NCI-H2029 treated with DMSO at 0.1 percent for 48 hours (cell line): ENCODE data around the gene CENPF.

ENCODE experiments used
- DNase-seq: peaks from one replicate; lab custom pipeline; 2025; lab: John Stamatoyannopoulos, UW

The CENPF gene

DNA sequence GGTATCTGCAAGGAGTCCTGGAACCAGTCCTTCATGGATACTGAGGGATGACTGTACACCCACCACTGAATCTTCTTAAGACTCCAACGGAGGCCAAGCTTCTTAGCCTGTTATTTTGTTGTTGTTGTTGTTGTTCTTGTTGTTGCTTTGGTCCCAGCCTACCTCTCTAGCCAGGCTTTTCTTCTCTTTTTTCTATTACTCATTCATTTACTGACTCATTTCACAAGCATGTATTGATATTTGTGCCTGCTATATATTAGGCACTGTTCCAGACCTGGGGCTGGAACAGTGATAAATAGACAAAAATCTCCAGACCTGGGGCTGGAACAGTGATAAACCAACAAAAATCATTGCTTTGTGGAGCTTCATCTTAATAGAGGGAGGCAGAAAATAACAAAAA, 20.4 kb downstream of the CENPF start:
- DNase-seq = no peak

DNA sequence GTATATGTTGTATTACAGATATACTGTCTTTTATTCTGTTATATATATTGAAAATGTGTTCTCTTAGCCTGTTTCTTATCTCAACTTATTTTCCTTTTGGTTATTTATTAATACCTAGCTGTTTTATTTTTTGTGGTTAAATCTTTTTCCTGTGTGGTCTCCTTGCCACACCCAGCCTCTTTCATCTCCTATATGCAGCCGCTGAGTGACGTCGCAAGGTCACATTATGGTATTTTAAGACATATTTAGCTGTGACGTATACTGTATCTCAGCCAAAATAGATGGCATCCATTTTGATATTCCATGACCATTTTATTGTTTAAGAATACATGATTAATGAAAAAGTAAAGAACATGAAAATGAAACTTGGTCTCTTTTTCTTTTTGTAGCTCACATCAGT, 29.1 kb downstream of the CENPF start:
- DNase-seq = no peak

DNA sequence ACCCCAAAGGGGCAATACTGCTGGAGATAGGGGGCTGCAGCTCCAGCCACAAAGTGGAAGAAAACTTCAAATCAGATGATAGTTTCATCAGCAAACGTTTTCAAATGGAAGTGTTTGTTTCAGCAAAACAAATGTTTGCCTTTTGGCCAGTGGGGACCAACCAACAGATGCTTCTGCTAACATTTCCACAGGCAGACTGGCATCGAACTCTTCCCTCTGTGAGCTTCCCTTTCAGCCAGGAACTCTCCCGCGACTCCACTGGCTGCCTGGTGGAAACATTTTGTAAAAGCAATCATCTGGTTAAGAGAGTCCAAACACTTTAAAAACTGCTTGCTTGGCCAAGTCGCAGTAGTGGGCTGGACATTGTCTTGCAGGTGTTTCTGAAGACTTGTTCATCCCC, 30.7 kb downstream of the CENPF start:
- no peak for DNase-seq

DNA sequence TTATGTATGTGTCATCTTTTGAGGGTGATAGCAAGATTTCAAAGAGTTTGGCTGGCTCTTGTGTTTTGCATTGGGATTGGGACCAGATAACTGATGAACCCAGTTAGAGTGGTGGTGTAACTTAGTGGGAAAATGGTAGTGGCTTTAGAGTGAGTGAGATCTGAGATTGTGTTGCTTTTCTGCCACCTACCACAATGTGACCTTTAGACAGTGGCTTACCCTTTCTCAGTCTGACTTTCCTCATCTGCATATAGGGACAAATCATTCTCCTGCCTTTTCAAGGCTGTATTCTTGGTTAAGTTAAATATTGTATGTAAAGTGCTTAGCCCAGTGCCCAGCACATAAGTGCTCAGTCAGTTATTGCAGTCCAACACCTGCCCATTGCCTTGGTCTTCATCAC, 31.3 kb downstream of the CENPF start:
- no peak for DNase-seq

DNA sequence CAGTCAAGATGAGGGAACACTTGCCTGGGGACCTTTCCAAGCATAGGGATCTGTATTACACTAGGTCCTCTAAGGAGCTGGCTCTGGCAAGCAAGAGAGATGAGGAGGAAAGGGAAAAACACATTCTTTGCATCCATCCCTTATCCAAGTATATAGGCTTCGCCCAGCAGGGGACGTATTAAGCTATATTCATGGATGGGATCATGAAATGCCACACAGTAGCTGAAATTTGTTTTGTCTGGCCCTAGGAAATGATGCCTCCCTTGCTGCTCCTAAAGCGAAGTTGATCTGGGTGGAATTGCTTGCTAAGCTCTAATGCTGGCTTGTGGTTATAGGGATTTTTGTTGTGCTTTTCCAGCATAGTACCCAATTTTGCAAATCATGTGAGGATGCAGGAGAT, 32.1 kb downstream of the CENPF start:
- no peak for DNase-seq

DNA sequence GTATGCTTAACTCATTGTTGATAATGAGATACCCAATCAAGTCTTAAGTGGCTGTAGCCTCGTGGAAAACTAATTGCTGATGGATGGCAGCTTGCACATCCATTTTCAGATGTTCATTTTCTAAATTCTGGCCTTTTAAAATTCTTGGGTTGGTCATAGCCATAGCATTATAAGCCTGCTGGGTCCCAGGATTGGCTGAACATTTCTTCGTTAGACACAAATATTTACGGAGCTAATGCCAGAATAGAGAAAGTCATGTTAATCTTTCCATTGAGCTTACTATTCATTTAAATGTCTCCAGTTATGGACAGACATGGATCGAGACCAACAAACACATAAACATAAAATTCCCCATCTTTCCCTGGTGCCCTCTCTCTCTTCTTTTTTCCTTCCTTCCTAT, 32.5 kb downstream of the CENPF start:
- no peak for DNase-seq

DNA sequence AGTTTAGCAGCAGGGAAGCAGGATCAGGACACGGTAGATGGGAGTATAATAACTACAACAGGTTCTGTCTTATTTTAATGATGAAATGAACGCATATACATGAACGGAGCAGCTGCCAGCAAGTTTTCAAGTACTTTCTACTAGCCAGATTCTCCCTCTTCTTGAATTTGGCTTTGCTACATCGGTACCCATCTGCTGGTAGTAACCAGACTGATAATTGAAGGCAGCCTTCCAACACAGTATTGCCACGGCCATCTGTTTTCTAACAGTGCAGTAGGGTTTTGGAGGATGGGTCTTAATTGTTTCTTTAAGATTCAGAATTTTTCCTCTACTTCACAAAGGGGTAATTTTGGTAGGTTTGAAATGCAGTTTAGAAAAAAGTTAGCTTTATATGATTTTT, 33.4 kb downstream of the CENPF start:
- DNase-seq = no peak

DNA sequence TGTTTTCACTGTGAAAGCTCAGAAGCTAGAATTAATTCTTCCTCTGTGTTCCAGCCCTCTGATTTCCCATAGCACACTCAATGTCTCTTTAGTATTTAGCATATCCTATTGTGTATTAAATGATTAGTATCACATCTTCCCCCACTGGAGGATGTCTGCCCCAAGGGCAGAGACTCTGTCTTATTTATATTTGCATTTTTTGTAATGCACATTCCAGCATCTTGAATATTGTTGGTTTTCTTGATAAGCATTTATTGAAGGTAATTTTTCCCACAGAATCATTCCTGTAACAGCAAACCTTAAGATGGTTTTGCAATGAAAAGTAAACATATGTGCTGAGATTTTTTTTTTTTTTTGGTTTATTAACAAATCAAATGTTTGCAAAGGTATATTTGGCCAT, 34.1 kb downstream of the CENPF start:
- no peak for DNase-seq

DNA sequence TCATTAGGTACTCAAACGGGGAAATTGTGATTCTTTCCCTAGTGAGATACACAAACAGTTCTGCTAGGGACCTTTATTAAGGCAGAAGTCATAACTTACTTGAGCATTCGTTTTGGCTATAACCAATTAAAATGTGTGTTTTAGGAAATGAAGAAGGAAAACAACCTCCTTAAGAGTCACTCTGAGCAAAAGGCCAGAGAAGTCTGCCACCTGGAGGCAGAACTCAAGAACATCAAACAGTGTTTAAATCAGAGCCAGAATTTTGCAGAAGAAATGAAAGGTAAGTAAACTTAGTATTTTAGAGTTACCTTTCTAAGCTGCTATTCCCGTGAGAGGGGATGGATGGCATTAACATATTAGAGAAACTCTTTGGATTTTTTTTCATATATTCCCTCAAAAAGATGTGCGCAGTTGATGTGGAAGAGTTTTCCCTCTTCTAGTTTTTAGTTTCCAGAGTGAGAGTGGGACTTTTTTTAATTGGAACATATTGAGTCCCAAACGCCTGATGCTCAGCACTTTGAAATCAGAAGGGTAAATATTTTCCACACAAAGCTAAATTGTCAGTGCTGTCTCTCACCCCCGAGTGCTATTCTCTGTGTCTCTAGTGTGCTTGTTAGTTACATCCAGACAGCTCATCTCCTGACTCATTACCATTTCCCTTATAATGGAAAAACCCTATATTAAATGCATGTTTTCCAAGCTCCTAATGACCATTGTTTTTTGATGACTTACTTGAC, 34.9 kb downstream of the CENPF start:
- DNase-seq = no peak

DNA sequence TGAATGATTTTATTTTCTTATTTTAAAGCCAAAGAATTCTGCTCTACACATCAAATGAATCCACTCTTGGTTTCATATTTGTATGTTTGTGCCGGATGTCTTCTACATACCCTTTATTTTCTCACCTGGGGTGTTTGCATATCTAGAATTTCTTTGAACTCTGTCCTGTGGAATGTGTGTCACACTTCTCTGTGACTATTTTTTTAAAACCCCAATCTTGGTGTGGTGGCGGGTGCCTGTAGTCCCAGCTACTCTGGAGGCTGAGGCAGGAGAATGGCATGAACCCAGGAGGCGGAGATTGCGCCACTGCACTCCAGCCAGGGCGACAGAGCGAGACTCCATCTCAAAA, 35.4 kb downstream of the CENPF start:
- no peak for DNase-seq

DNA sequence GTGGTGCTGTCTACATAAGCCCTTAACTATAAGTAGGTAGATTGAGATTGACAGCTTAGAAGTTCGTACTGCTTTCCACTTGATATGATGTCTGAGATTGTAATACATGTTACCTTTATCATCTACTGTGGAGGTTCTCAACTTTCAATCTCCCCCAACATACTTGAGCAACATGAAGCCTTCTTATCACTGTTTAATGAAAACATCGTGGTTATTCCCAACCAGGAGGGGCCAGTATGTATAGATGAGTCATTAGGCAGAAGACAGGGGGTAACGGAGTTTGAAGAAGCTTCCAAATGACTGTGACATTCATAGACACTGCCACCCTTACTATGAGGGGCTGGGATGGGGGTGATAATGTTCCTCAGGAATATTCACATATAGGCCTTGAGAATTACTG, 36.0 kb downstream of the CENPF start:
- DNase-seq = no peak

DNA sequence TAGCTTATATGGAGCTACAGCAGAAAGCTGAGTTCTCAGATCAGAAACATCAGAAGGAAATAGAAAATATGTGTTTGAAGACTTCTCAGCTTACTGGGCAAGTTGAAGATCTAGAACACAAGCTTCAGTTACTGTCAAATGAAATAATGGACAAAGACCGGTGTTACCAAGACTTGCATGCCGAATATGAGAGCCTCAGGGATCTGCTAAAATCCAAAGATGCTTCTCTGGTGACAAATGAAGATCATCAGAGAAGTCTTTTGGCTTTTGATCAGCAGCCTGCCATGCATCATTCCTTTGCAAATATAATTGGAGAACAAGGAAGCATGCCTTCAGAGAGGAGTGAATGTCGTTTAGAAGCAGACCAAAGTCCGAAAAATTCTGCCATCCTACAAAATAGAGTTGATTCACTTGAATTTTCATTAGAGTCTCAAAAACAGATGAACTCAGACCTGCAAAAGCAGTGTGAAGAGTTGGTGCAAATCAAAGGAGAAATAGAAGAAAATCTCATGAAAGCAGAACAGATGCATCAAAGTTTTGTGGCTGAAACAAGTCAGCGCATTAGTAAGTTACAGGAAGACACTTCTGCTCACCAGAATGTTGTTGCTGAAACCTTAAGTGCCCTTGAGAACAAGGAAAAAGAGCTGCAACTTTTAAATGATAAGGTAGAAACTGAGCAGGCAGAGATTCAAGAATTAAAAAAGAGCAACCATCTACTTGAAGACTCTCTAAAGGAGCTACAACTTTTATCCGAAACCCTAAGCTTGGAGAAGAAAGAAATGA, 37.6 kb downstream of the CENPF start:
- no peak for DNase-seq

DNA sequence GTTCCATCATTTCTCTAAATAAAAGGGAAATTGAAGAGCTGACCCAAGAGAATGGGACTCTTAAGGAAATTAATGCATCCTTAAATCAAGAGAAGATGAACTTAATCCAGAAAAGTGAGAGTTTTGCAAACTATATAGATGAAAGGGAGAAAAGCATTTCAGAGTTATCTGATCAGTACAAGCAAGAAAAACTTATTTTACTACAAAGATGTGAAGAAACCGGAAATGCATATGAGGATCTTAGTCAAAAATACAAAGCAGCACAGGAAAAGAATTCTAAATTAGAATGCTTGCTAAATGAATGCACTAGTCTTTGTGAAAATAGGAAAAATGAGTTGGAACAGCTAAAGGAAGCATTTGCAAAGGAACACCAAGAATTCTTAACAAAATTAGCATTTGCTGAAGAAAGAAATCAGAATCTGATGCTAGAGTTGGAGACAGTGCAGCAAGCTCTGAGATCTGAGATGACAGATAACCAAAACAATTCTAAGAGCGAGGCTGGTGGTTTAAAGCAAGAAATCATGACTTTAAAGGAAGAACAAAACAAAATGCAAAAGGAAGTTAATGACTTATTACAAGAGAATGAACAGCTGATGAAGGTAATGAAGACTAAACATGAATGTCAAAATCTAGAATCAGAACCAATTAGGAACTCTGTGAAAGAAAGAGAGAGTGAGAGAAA, 38.4 kb downstream of the CENPF start:
- no peak for DNase-seq

DNA sequence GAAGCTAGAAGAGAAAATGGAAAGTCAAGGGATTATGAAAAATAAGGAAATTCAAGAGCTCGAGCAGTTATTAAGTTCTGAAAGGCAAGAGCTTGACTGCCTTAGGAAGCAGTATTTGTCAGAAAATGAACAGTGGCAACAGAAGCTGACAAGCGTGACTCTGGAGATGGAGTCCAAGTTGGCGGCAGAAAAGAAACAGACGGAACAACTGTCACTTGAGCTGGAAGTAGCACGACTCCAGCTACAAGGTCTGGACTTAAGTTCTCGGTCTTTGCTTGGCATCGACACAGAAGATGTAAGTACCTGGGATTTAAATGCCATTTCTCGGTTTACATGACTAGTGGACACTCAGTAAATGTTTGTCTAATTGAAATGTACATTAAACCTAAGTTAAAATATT, 40.0 kb downstream of the CENPF start:
- no peak for DNase-seq

DNA sequence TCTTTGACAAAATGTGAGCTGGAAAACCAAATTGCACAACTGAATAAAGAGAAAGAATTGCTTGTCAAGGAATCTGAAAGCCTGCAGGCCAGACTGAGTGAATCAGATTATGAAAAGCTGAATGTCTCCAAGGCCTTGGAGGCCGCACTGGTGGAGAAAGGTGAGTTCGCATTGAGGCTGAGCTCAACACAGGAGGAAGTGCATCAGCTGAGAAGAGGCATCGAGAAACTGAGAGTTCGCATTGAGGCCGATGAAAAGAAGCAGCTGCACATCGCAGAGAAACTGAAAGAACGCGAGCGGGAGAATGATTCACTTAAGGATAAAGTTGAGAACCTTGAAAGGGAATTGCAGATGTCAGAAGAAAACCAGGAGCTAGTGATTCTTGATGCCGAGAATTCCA, 42.7 kb downstream of the CENPF start:
- DNase-seq = no peak

DNA sequence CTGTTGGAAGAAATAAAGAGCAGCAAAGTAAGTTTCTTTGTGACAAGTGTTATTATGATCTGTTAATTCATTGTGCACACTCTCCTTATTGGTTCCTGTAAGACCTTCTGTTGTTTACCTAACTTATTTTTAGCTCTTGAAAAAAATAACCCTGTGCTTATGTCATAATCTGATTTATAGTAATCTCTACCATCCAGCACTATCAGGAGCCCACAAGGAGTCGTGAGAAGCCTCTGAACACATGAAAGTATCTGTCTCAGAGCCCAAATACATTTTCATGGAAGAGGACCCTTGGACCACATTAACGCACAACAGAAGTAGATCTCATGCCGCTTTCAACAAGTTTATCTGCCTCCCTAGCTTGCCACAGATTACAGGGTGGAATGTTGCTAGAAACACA, 45.8 kb downstream of the CENPF start:
- DNase-seq = no peak

DNA sequence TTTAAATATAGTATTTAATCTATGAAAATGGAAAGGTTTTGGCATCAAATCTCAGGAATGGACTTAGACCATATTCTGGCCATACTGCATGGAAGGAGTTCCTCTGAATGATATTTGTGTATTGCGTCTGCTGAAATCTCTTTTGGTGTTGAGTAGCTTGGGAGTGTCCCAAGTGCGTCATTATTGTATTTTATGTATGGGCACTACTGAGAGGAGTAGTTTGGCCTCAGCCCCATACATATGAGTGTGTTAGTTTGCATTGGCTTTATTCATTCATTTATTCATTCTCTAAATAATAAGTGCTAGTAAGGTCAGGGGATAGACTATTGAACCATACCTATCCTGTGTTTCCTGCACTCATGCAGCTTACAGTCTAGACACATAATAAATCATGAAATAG, 46.6 kb downstream of the CENPF start:
- no peak for DNase-seq

DNA sequence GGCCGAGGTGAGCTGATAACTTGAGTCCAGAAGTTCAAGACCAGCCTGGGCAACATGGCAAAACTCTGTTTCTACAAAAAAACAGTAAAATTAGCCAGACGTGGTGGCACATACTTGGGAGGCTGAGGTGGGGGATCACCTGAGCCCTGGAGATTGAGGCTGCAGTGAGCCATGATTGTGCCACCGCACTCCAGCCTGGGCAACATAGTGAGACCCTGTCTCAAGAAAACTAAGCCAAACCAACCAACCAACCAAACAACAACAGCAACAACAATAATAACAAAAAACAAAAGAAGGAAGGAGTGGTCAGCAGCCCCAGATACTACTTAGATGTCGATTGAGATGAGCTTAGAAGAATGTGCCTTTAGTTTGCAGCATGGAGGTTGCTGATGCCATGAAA, 47.7 kb downstream of the CENPF start:
- DNase-seq = no peak

DNA sequence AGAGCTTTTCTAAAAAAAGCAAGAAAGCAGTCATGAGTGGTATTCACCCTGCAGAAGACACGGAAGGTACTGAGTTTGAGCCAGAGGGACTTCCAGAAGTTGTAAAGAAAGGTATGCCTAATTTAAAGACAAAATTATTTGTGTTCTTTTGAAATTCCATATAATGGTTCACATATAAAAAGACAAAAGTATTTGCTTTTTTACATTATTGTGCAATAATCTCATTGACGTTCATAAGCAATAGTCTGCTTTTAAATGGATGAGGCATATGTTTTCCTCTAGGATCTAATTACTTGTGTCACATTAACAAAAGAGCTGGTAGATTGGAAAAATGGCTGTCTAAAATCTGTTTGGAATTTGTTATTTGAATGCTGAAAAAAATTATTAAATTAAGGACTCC, 54.3 kb downstream of the CENPF start:
- no peak for DNase-seq

DNA sequence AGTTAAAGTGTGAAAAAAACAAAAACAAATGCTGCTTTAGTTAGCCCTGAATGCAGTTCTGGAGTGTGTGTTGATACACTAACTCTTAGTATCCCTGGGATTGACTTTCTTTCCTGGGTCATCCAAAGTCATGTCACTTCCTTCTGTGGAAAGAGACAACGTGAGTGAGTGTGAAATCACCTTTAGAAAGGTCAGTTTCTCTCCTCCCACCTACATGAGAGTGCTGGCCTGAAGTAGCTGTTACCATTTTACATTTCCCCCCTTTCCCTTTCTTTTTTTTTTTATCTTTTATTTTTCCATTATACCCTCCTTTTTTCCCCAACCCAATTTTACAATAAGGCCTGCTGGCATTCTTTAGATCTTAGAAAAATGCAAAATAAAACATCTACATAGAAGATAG, 55.2 kb downstream of the CENPF start:
- no peak for DNase-seq

DNA sequence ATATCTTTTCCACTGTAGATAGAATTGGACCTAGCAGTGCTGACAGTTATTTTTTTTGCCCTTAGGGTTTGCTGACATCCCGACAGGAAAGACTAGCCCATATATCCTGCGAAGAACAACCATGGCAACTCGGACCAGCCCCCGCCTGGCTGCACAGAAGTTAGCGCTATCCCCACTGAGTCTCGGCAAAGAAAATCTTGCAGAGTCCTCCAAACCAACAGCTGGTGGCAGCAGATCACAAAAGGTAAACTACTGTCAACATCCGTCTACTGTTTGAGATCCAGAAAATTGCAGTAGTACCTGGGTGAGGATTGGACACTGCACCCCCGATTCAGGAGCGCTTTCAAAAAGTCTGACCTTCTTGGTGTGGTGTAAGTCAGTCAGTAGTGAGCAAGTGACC, 55.8 kb downstream of the CENPF start:
- no peak for DNase-seq

DNA sequence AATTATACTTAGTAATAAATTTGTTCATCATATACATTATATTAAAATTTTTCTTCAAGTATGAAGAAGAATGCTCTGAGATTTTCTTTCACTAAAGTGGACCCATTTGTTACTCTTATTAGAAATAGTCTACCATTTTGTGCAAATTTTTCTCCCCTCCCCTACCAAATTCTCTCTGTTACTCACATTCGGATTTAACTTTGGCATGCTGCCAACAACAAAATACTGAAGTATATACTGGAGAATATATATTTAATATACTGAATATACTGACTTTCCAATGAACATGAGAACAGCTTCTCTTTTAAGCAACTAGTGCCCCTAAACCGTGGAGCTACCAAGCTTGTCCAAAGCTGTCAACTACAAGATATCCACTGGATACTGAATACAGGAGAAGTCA, 57.2 kb downstream of the CENPF start:
- no peak for DNase-seq

DNA sequence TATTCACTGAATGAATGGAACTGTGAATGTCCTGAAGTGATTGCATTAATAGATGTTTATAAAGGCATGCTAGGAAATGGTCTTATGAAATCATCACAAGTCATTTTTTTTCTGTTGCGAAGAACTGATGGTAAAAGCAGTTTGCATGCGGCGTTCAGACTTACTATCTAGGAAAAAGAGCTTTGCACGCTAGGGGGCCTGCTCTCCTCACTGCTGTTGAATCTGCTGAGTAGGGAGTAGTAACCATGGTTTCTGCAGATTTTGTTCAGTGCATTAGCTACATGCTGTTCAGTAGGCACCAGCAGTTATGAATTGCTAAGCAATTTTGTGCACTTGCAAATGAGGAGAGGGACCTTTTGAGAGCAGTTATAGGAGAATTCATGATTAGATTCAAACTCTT, 57.9 kb downstream of the CENPF start:
- DNase-seq = no peak
